HepG2 (cell line): ENCODE measurements around the gene MYL12B. TPM values are rescaled to one million over a fixed set of nuclear protein-coding genes. Genes with fewer than 3 reads are reported as not detected.

Source experiments
- DZIP1 ChIP-seq: sonication (generic); formaldehyde crosslinking; IDR thresholded peaks from 2 replicates; pipeline ENCODE4 v1.5.0; 2020; ENCODE audit warnings: mild to moderate bottlenecking, missing genetic modification reagents
- FOSL2 ChIP-seq: sonication (generic); formaldehyde crosslinking; IDR thresholded peaks from 2 replicates; pipeline ENCODE4 v1.4.0; 2020; ENCODE audit warnings: missing genetic modification reagents
- HDAC2 ChIP-seq: sonication (generic); formaldehyde crosslinking; IDR thresholded peaks from 2 replicates; pipeline ENCODE4 v1.4.0; 2020; ENCODE audit warnings: missing genetic modification reagents
- HIVEP1 ChIP-seq: sonication (generic); formaldehyde crosslinking; IDR thresholded peaks from 2 replicates; pipeline ENCODE4 v1.4.0; 2020; ENCODE audit warnings: mild to moderate bottlenecking, missing genetic modification reagents
- KAT7 ChIP-seq: IDR thresholded peaks from 2 replicates; pipeline ENCODE4 v1.6.1; 2018; ENCODE audit warnings: borderline replicate concordance, missing compliant biosample characterization
- KDM6A ChIP-seq: IDR thresholded peaks from 2 replicates; pipeline ENCODE4 v1.6.1; 2016; ENCODE audit warnings: low read depth
- RARA ChIP-seq: IDR thresholded peaks from 2 replicates; pipeline ENCODE4 v1.6.1; 2016; ENCODE audit warnings: missing genetic modification reagents, missing compliant biosample characterization
- SALL1 ChIP-seq: sonication (generic); formaldehyde crosslinking; IDR thresholded peaks from 2 replicates; pipeline ENCODE4 v1.8.0; 2022; ENCODE audit warnings: mild to moderate bottlenecking, missing genetic modification reagents
- XBP1 ChIP-seq: sonication (generic); formaldehyde crosslinking; IDR thresholded peaks from 2 replicates; pipeline ENCODE4 v1.5.0; 2020; ENCODE audit warnings: missing genetic modification reagents
- ZBTB33 ChIP-seq: sonication (generic); formaldehyde crosslinking; IDR thresholded peaks from 2 replicates; pipeline ENCODE4 v1.4.0; 2020; ENCODE audit warnings: missing genetic modification reagents
- ZFYVE20 ChIP-seq: sonication (generic); formaldehyde crosslinking; IDR thresholded peaks from 2 replicates; pipeline ENCODE4 v1.8.0; 2023; ENCODE audit warnings: low read depth, mild to moderate bottlenecking, moderate library complexity, missing genetic modification reagents, borderline replicate concordance
- ZNF782 ChIP-seq: sonication (generic); formaldehyde crosslinking; IDR thresholded peaks from 2 replicates; pipeline ENCODE4 v1.4.0; 2020; ENCODE audit warnings: missing genetic modification reagents, mild to moderate bottlenecking, borderline replicate concordance
- ZNF841 ChIP-seq: sonication (generic); formaldehyde crosslinking; IDR thresholded peaks from 2 replicates; pipeline ENCODE4 v1.8.1; 2023; ENCODE audit warnings: missing genetic modification reagents, borderline replicate concordance
- polyA plus RNA-seq, 8 experiments: library from polyadenylated mRNA; depleted of rRNA in 3 of 8; stranded (reverse) in 7 of 8; unstranded in 1 of 8; fragments of >200 nt; fragmentation: Illumina TruSeq in 4 of 8; extraction: Trizol in 4 of 8; gene quantifications; 2 replicates each; pipeline versions ENCODE4 v1.2.1 to v1.2.3, GENCODE V29; 2011 to 2016; ENCODE audit warnings: low read depth in 4 of 8, missing spikeins in 1 of 8, mixed read lengths in 1 of 8; ENCODE audit not compliant: insufficient read depth in 1 of 8
- total RNA-seq, 5 experiments: library from RNA; depleted of rRNA; stranded (reverse); fragments of >200 nt; fragmentation: Illumina TruSeq; extraction: Trizol; gene quantifications; 2 replicates each; pipeline ENCODE4 v1.2.3, GENCODE V29; 2016; ENCODE audit warnings: low read depth in 1 of 5

The MYL12B gene
- total and polyA plus RNA-seq, 2 of the 13 experiments (the other 11 are each of a cell fraction or from before 2014, with no cell fraction given), result 265 to 340 TPM

GRCh38 chr18:3264362-3264761 lies 2.4 kb downstream of the MYL12B start (continued):
- TF ChIP-seq ZNF841, result no peak
- no peak for TF ChIP-seq KAT7 (CRISPR knock-in tag)
- TF ChIP-seq ZFYVE20 (CRISPR knock-in tag), result no peak
- no peak for TF ChIP-seq ZNF782 (CRISPR knock-in tag)
- TF ChIP-seq KDM6A, result no peak
- TF ChIP-seq SALL1, result peak; percentile 69
- TF ChIP-seq RARA, result peak; percentile 91
- no peak for TF ChIP-seq ZBTB33 (CRISPR knock-in tag)
- peak; percentile 37; the same call in 1 of the 2 replicates for TF ChIP-seq HDAC2 (CRISPR knock-in tag)
- no peak for TF ChIP-seq XBP1
- no peak for TF ChIP-seq HIVEP1 (CRISPR knock-in tag)
- no peak for TF ChIP-seq DZIP1
- TF ChIP-seq FOSL2, result peak; percentile 97
